GM18907 (cell line): ENCODE results near the gene SLC9A8.
A peak's percentile ranks its signal among the peaks of the same experiment; 100 is the strongest.

ENCODE experiments used
- ATAC-seq: cut with Tn5 transposase; IDR thresholded peaks from one replicate; pipeline ENCODE4 v1.9.1; 2021; ENCODE audit warnings: mild to moderate bottlenecking, moderate library complexity; ENCODE audit not compliant: unreplicated experiment

Gene SLC9A8

GRCh38 chr20:49913399-49914047 lies 100.9 kb downstream of the SLC9A8 start:
- ATAC-seq: no peak

- peak; percentile 16 for ATAC-seq
These were observed 101.9 kb downstream of the SLC9A8 start for GRCh38 chr20:49914310-49915117.

GRCh38 chr20:49915118-49915379 lies 102.4 kb downstream of the SLC9A8 start:
- ATAC-seq: peak; percentile 48

DNA sequence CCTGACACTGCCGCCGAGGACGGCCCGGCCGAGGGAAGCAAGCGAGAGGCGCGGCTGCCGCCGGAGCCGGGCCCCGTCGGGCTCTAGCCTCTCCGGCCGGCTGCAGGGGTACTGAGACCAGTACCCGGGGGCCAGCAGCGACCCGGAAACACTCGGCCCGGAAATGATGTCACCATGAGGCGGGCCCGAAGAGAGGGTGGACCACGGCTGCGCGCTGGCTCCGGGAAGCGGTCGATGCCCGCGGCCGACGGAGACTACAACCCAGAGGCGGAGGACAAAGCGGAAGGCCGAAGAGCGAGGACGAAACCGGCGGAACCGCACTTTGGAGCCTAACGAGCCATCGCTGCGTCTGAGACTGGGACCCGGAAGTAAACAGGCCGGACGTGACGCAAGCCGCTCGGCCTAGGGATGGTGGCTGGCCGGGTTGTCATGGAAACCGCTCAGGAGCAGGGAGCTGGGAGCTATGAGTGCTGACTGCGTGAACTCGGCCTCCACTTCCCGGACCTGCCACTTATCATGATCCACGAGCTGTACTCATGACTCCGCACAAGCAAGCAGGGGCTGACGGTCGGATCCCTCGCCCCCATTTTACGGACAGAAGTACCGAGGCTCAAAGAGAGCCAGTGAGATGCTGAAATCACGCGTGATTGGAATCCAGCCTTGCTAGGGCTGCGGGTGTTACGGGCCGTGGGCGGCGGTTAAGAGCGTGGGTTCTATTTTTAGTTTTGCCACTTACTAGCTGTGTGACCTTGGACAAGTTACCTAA lies 102.9 kb downstream of the SLC9A8 start, which contains the start of gene SPATA2:
Gene SPATA2, minus strand, starts transcription at position 150 of the 766 bp plus-strand sequence. CDS start 7,039 bp downstream, outside the sequence.
- peak; percentile 86 for ATAC-seq

- ATAC-seq: no peak
These were observed 103.7 kb downstream of the SLC9A8 start for GRCh38 chr20:49916146-49917002.

GRCh38 chr20:49918446-49918845 lies 105.8 kb downstream of the SLC9A8 start:
- ATAC-seq: no peak

DNA sequence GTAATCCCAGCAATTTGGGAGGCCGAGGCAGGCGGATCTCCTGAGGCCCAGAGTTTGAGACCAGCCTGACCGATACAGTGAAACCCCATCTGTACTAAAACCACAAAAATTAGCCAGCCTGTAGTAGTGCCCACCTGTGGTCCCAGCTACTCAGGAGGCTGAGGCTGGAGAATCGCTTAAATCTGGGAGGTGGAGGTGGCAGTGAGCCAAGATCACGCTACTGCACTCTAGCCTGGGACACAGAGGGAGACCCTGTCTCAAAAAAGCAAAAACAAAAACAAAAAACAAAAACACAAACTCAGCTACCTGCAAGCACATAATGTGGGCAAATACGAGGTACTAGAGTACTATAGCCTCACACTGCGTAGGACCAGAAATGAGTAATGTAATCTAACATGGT lies 106.4 kb downstream of the SLC9A8 start:
- ATAC-seq: no peak

DNA sequence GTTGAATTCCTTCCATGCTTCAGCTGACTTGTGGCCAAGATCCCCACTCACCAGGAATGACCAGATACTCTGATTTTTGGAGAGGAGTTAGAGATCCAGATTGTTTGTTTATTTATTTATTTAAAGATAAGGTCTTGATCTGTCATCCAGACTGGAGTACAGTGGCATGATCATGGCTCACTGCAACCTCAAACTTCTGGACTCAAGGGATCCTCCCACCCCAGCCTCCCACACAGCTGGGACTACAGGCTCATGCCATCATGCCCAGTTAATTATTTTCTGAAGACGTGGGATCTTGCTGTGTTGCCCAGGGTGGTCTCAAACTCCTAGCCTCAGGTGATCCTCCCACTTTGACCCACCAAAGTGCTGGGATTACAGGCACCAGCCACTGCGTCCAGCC lies 106.8 kb downstream of the SLC9A8 start:
- no peak for ATAC-seq

DNA sequence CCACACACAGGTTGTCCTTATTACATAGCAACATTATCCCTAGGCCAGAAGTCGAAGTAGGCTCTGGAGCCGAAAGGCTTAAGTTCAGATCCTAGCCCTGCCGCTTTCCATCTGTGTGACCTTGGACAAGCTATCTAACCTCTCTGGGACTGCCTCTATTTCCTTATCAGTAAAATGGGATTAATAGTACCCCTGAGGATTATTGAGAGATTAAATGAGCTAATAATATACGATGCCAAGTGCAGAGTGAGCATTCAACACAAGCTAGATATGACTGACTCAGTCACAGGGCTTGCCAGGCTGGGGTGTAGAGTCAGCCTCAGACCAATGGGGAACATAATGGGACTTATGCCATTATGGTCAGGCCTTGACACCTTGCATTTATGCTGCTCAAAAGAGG lies 111.6 kb downstream of the SLC9A8 start:
- no peak for ATAC-seq

GRCh38 chr20:49925901-49926454 lies 113.3 kb downstream of the SLC9A8 start:
- ATAC-seq: no peak

- no peak for ATAC-seq
These were observed 115.9 kb downstream of the SLC9A8 start for GRCh38 chr20:49928411-49929141.

GRCh38 chr20:49929142-49929494 lies 116.5 kb downstream of the SLC9A8 start:
- ATAC-seq: no peak

GRCh38 chr20:49935746-49936152 lies 123.1 kb downstream of the SLC9A8 start:
- ATAC-seq: peak; percentile 1

DNA sequence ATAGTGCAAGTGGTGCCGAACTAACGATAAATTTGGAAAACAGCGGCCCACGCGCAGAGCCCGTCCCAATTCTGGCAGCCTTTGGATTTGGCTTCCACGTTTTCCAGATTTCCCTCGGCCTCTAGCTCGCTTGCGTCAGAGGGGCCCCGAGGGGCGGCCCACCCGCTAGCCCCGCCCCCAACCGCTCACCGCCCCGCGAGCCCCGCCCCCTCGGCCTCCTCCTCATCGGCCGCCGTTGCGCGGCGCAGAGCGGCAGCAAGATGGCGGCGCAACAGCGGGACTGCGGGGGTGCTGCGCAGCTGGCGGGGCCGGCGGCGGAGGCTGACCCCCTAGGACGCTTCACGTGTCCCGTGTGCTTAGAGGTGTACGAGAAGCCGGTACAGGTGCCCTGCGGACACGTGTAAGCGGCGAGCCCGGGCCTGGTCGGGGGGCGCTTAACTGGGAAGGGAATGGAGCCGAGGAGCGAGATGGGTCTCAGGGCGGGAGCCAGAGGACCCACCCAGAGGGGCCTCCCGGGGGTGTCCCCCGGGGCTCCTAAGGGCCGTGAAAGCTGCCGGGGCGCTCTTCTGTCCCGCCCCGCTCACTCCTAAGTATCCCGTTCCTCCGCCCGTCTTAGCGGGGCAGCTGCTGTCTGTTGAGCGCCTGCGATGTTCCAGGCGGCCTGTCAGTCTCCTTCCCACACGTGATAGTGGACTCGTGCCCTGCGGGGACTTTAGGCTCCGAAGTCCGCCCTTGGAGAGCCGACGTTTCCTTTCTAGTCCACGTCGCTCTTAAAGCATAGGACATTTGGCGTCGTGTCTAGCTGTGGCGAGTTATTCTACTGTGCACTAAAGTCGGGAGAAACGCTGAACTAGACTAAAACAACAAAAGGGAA lies 123.8 kb downstream of the SLC9A8 start, which contains the start of gene RNF114:
Gene RNF114, plus strand, starts transcription at position 245 of the 874 bp plus-strand sequence. Its CDS starts 16 bp downstream, at position 261.
- ATAC-seq: peak; percentile 62

DNA sequence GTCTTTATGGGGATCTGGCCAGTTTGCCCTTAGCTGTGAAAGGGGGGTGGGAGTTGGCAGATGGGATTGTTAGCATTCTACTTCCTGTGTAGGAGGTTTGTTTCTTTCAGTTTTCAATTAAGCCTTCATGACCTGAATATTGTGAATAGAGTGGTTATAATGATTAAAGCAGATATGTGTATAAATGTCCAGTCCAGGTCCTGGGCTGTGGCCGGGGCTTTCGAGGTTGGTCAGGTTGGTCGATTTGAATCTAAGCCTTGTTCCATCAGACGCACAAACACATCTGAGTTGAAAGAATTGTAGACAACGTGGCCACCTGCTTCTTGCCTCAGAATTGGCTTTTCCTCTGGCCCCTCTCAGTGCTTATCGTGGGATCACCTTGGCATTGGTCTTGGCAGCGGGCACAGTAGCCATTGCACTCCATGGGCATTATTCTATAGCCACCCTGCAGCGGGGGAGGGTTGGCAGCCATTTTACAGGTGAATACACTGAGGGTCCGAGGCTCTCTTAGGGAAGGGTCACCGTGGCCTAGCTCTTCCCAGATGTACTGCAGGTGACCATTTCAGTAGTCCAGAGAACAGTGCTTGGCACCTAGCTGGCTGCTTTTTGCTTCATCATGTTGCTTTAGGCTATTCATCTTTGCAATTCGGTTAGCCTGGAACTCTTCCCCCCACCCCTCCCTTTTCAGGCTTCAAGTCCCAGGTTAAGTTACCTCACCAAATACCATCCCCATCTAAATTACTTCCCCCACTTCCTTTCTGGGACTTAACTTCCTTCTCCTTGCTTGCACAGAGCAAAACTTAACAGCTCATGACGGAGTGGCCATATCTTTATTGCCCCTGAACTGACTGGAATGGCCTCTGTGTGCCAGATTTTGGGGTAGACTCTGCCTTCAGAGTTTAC lies 124.7 kb downstream of the SLC9A8 start:
- peak; percentile 13 for ATAC-seq

- ATAC-seq: no peak
These were observed 125.8 kb downstream of the SLC9A8 start for GRCh38 chr20:49938173-49939163.

DNA sequence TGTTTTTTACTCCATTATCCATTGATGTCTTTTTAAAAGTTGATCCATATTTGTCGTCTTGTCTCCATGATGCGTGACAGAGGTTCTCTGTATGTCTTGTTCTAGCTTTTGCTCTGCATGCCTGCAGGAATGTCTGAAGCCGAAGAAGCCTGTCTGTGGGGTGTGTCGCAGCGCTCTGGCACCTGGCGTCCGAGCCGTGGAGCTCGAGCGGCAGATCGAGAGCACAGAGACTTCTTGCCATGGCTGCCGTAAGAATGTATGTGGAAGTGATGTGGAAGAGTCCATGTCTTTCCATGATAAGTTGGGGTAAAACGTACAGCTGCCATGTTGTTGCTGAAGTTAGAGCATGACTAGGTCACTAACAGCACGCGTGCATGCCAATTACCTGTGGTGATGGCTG lies 128.8 kb downstream of the SLC9A8 start:
- ATAC-seq: no peak
